Measurements from ENCODE around the gene PGLYRP3.
A peak's percentile ranks its signal among the peaks of the same experiment; 100 is the strongest.
"Not testable (repeated sequence)": the region's sequence is repeated elsewhere in the genome, so short reads cannot be mapped to it uniquely, and the experiment has no call there.

PGLYRP3 gene

DNA sequence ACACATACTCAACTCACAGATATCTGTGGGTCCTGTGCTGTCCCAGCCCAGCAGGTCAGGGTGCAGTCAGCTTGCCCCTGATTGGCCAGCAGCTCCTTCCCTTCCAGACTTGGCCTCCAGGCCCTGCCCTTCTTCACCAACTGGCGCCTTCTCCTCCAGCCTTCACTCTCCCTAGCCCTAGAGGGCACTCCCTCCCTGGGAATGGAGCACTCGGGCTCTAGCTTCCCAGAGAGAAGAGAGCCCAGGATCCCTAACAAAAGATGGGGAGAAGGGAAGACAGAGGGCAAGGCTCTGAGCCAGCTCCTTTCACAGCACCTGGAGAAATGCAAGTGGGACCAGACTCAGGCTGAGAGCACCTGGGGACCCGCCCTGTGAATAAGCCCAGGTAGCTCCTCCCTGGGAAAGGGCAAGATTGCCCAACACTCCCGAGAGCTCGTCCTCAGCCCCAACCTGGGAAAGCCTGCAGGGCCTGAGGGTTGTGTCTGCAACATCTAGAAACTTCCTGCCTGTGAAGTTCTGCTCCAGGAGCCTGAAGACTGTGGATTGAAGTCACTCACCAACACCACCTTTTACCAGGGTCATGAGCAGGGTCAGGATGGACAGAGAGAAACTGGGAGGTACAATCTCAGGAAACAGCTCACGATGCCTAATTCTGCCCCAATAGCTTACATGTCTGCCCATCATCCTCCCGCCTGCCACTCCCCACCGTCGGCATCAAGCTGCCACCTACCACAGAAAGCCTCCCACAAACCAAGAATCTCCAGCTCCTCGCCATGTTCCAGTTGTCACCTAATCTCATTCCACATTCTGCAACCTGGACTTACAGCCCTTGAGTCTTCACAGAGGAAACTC, 36.0 kb upstream of the PGLYRP3 start, which contains the start of gene PGLYRP4:
Gene PGLYRP4, minus strand, starts transcription at position 331 of the 852 bp plus-strand sequence. CDS start 909 bp downstream, outside the sequence.
- DNase-seq, result no peak

DNA sequence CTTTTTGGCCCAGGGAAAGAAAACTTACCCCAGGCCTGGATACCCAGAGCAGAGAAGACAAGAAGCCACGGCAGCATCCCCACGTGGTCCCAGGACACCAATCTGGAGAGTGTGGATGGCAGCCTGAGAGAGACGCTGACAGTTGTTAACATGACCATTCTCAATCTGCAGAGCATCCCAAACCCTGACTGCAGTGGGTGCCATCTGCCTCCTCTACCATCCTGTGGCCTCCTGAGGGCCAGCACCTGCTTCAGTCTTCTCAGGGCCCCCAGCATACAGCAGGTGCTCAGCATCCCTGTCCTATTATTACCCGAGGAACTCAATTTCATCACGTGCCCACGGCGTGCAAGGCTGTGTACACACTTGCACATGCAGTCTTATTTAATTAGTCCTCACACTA, 35.1 kb upstream of the PGLYRP3 start:
- DNase-seq, result no peak

DNA sequence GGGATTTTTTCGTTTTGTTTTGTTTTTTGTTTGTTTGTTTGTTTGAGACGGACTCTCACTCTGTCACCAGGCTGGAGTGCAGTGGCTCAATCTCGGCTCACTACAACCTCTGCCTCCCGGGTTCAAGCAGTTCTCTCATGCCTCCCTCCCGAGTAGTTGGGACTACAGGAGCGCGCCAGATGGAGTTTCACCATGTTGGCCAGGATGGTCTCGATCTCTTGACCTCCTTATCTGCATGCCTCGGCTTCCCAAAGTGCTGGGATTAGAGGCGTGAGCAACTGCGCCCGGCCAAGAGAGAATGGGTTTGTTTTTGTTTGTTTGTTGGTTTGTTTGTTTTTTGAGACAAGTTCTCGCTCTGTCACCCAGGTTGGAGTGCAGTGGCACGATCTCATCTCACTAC, 34.3 kb upstream of the PGLYRP3 start:
- DNase-seq, result not testable (repeated sequence)

DNA sequence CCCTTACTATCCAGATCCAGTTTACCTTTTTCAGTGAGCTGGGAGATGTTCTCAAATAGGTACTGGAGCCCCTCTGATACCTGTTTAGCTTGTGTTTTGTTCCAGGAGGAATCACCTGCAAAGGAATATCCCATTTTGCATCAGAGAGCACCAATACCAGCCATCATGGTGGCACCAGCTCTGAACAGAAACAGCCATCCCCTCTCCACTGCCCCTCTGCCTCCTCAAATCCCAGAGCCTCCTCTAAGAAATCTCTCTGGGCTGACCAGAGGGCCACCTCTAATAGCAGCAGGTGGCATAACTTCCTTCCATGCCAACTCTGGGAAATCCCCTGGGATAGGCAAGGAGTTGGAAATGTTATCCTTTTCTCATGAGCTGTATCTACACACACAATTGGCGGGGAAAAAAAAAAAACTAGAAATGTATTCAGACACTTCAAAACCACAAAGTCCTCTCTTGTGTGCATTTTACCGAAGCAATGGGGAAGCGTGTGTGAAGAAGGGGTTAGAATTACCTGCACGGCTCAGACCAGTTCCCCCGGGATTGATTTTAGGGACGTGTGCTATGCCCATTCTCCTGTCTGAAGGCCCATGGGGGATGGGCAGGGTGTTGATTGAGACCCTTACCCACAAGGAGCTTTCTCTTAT, 33.4 kb upstream of the PGLYRP3 start:
- peak; percentile 95 for DNase-seq

GRCh38 chr1:153345187-153346076, 32.7 kb upstream of the PGLYRP3 start:
- no peak for DNase-seq

DNA sequence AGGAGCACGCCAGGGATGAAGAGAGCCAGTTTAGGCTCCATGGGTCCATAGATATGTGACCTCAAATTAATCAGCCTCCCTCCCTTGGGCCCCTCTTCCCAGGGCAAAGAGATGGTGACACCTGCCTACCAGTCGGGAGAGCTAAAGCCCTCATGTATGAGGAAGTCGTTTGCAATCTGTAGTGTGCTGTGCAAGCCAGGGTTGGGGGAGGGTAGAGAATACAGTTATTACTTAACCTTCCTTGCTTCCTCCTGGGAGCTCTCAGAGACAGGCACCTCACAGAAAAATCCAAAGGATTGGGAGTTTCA, 31.9 kb upstream of the PGLYRP3 start:
- DNase-seq, result no peak

GRCh38 chr1:153343811-153344717, 31.3 kb upstream of the PGLYRP3 start:
- no peak for DNase-seq

GRCh38 chr1:153343040-153343681, 30.4 kb upstream of the PGLYRP3 start:
- DNase-seq, result no peak

DNA sequence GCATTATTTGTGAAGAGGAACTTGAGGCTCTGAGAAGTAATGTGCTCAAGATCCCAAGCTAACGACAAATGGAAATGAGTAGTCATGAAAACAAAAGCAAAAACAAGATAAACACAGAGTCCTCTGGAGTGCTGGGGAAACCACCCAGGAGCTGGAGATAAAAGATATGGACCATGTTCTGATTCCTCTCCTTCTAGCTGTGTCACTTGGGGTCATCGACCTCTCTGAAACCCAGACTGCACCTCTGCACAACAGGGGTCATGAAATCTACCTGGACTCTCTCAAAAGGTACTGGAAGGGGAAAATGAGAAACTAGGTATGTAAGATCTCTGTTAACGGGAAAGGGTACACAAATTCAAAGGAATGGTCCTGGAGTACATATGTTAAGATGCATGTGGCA, 29.4 kb upstream of the PGLYRP3 start:
- DNase-seq, result no peak

DNA sequence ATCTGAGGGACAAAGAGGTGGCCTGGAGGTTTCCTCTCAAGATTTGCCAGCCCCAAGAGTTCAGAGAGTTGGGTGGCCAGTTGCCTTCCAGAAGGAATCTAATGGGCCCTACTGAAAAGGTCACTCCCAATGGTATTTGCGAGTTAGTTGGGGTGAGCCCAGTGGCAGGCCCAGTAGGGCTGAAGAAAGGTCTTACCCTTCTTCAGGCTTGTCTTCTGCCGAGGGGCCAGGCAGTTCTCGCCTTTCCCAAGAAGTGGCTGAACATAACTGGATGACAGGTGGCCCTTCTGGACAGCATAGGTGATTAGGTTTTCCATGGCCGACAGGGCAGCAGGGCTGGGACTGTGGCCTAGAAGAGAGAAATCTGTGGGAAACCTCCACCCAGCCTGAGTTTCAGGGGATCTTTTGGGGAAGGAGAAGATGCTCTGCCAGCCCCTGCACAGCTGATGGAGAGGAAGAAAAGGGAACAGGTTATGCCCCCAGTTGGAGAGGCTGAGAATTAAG, 28.7 kb upstream of the PGLYRP3 start:
- DNase-seq, result no peak

- DNase-seq, result no peak
These were observed 27.6 kb upstream of the PGLYRP3 start for GRCh38 chr1:153340356-153340755.

DNA sequence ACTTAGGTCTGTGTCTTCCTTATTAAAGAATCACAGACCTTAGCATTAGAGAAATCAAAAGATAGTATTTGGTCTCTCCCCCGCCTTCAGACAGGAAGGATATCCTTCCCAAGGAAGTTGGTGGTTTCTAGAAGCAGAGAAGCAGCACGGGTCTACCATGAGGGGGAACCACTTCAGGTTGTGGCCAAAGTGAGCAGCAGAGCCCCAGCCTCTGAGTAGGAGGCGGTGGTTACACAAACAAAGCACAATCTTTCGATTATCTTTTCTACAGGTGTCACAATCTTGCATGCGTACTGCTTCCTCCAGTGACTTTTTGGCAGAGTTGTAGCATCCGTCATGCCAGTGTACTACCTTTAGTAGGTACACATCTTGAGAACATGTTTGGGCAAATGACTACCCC, 27.1 kb upstream of the PGLYRP3 start:
- no peak for DNase-seq

GRCh38 chr1:153337980-153338853, 25.5 kb upstream of the PGLYRP3 start:
- DNase-seq, result no peak

DNA sequence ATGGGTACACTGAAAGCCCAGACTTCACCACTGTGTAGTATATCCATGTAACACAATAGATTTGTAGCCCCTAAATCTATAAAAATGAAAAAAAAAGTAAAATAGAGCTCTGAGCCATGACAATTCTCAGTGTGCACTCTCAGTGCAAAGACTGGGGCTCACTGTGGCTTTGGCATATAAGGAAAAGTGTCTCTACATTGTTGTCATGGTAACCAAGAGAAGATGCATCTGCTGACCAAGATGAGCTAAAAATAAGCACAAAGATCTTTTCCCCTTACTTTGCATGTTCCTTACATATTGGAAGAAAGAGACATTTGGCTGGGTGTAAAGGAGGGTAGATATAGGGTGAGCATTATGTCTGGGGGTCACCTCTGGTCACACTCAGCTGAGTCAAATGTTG, 23.9 kb upstream of the PGLYRP3 start:
- no peak for DNase-seq

DNA sequence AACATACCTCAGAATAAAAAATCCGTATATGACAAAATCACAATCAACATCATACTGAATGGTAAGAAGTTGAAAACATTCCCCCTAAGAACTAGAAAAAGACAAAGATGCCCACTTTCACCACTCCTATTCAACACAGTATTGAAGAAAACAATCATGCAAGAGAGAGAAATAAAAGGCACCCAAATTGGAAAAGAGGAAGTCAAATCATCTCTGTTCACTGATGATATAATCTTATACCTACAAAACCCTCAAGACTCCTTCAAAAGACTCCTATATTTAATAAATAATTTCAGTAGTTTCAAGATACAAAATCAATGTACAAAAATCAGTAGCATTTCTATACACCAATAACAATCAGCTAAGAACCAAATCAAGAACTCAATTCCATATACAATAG, 21.1 kb upstream of the PGLYRP3 start:
- no peak for DNase-seq

GRCh38 chr1:153324912-153325311, 12.2 kb upstream of the PGLYRP3 start:
- DNase-seq, result no peak

DNA sequence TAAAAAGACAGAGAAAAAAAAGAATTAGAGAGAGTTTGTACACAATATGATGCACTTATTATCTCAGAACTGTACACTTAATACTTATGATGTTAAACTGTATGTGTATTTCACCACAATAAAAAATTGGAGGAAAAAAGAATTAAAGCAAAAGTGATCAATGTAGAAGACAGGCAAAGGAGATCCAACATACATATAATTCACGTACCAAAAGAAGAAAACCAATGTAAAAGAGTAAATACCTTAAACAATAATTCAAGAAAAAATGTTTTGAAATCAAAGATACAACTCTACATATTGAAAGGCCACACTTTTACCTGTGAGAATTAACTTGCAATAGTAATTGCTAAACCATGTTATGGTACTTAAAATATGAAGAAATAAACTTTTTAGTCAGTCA, 9.8 kb upstream of the PGLYRP3 start:
- DNase-seq, result no peak

- DNase-seq, result not testable (repeated sequence)
These were observed 5.4 kb upstream of the PGLYRP3 start for GRCh38 chr1:153318145-153318544.

GRCh38 chr1:153316013-153316412, 3.3 kb upstream of the PGLYRP3 start:
- not testable (repeated sequence) for DNase-seq

DNA sequence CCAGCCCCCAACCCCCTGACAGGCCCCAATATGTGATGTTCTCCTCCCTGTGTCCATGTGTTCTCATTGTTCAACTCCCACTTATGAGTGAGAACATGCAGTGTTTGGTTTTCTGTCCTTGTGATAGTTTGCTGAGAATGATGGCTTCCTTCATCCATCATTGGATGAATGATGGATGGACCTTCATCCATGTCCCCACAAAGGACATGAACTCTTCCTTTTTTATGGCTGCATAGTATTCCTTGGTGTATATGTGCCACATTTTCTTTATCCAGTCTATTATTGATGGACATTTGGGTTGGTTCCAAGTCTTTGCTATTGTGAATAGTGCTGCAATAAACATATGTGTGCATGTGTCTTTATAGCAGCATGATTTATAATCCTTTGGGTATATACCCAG, 1.6 kb upstream of the PGLYRP3 start:
- not testable (repeated sequence) for DNase-seq

GRCh38 chr1:153313288-153313687, 536 bp upstream of the PGLYRP3 start:
- DNase-seq, result no peak

Data from NCI-H2171 treated with DMSO at 0.1 percent for 48 hours (cell line).